ENCODE measurements around the gene SORBS1. TPM values are rescaled to one million over a fixed set of nuclear protein-coding genes. Genes with fewer than 3 reads are reported as not detected.

The SORBS1 gene
- total and polyA plus RNA-seq, 2 of the 13 experiments (the other 11 are each of a cell fraction or from before 2014, with no cell fraction given): 16.8 to 39.8 TPM

DNA sequence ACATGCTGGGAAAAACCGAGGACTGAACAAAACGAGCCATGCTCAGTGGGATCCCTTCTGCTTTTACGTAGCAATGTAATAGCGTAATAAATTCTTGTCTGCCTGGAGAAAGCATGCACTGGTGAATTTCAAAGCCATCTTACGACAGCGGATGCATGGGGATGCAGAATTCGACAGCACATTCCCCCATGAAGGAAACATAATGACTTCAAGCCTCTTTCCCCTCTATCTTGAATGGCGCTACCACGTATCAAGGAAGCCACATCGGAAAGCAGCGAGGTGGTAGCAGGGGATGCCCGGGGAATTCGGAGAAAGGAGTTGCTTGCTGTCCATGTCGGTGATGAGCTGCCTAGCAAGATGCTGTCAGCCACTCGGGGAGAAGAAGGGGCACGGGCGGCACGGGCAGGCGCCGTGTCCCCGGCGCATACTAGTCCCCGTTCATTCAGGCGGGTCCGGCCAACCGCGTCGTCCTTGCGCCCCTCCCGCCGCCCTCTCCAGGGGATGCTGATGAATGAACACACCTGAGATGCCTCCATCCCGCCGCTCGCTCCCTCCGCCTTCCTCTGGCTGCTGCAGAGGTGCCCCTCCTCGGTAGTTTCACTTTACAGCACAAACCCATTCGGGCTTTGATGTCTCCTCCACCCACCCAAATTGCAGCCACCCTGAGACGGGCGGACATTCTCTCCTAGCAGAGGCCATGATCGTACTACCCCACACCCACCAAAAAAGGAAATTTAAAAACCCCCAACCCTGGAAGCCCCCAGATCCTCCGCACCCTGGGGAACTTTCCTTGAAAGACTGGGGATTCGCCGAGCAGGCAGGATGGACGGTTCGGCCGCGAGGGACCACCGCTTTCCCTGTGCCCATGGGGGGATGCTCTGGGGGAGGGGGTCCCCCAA is 644 bp downstream of the SORBS1 start (continued):
- no peak for TF ChIP-seq ZNF546 (CRISPR knock-in tag; conservative IDR thresholded peaks at IDR 0.05)
- no peak for TF ChIP-seq GFI1 (CRISPR knock-in tag; IDR thresholded peaks at IDR 0.05; ENCODE audit: borderline replicate concordance)
- TF ChIP-seq ZSCAN29 (CRISPR knock-in tag; conservative IDR thresholded peaks at IDR 0.05): no peak
- TF ChIP-seq, protein P1, sequence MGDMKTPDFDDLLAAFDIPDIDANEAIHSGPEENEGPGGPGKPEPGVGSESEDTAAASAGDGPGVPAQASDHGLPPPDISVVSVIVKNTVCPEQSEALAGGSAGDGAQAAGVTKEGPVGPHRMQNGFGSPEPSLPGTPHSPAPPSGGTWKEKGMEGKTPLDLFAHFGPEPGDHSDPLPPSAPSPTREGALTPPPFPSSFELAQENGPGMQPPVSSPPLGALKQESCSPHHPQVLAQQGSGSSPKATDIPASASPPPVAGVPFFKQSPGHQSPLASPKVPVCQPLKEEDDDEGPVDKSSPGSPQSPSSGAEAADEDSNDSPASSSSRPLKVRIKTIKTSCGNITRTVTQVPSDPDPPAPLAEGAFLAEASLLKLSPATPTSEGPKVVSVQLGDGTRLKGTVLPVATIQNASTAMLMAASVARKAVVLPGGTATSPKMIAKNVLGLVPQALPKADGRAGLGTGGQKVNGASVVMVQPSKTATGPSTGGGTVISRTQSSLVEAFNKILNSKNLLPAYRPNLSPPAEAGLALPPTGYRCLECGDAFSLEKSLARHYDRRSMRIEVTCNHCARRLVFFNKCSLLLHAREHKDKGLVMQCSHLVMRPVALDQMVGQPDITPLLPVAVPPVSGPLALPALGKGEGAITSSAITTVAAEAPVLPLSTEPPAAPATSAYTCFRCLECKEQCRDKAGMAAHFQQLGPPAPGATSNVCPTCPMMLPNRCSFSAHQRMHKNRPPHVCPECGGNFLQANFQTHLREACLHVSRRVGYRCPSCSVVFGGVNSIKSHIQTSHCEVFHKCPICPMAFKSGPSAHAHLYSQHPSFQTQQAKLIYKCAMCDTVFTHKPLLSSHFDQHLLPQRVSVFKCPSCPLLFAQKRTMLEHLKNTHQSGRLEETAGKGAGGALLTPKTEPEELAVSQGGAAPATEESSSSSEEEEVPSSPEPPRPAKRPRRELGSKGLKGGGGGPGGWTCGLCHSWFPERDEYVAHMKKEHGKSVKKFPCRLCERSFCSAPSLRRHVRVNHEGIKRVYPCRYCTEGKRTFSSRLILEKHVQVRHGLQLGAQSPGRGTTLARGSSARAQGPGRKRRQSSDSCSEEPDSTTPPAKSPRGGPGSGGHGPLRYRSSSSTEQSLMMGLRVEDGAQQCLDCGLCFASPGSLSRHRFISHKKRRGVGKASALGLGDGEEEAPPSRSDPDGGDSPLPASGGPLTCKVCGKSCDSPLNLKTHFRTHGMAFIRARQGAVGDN (CRISPR knock-in tag; IDR thresholded peaks at IDR 0.05): peak; percentile 46; the same call in 1 of the 2 replicates
- TF ChIP-seq, protein P2, sequence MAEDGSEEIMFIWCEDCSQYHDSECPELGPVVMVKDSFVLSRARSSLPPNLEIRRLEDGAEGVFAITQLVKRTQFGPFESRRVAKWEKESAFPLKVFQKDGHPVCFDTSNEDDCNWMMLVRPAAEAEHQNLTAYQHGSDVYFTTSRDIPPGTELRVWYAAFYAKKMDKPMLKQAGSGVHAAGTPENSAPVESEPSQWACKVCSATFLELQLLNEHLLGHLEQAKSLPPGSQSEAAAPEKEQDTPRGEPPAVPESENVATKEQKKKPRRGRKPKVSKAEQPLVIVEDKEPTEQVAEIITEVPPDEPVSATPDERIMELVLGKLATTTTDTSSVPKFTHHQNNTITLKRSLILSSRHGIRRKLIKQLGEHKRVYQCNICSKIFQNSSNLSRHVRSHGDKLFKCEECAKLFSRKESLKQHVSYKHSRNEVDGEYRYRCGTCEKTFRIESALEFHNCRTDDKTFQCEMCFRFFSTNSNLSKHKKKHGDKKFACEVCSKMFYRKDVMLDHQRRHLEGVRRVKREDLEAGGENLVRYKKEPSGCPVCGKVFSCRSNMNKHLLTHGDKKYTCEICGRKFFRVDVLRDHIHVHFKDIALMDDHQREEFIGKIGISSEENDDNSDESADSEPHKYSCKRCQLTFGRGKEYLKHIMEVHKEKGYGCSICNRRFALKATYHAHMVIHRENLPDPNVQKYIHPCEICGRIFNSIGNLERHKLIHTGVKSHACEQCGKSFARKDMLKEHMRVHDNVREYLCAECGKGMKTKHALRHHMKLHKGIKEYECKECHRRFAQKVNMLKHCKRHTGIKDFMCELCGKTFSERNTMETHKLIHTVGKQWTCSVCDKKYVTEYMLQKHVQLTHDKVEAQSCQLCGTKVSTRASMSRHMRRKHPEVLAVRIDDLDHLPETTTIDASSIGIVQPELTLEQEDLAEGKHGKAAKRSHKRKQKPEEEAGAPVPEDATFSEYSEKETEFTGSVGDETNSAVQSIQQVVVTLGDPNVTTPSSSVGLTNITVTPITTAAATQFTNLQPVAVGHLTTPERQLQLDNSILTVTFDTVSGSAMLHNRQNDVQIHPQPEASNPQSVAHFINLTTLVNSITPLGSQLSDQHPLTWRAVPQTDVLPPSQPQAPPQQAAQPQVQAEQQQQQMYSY (CRISPR knock-in tag; IDR thresholded peaks at IDR 0.05): no peak
- TF ChIP-seq TOPORS (CRISPR knock-in tag; IDR thresholded peaks at IDR 0.05): no peak
- peak; percentile 49; the same call in 1 of the 2 replicates for TF ChIP-seq ZBTB38 (CRISPR knock-in tag; IDR thresholded peaks at IDR 0.05)
- TF ChIP-seq SIN3A (IDR thresholded peaks at IDR 0.05; ENCODE audit: borderline replicate concordance, low read depth, low read length): peak; percentile 13; the same call in 1 of the 2 replicates
- TF ChIP-seq SIN3B (IDR thresholded peaks at IDR 0.05; ENCODE audit: low read length): no peak
- TF ChIP-seq ZNF792 (CRISPR knock-in tag; IDR thresholded peaks at IDR 0.05): no peak
- no peak for TF ChIP-seq ZNF670 (CRISPR knock-in tag; IDR thresholded peaks at IDR 0.05; ENCODE audit: borderline replicate concordance)
- no peak for TF ChIP-seq ZNF547 (CRISPR knock-in tag; IDR thresholded peaks at IDR 0.05)
- TF ChIP-seq ZFP62 (CRISPR knock-in tag; IDR thresholded peaks at IDR 0.05): no peak
